Measurements from ENCODE around the gene TP53BP1.

DNA sequence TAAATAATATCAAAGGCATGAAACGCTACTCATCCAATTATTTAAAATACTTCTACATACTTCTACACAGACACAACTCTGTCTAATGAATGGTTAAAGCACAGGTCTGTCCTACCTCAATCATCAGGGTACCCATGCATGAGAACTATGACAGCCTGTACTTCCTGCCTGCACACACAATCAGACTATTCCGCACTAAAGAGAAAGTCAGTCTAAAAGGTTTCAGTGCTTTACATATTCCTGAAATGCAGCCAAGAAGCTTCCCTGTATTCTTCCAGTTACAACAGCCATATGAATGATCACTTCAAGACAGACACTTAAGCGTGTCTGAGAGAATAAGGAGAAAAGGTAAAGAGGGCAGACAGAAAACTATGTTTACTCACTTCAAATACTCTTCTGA is 63.3 kb downstream of the TP53BP1 start:
- TF ChIP-seq MEF2D (CRISPR knock-in tag; IDR thresholded peaks at IDR 0.05) (no peak), PTBP1 (IDR thresholded peaks at IDR 0.05; ENCODE audit: low read depth, low read length, poor library complexity, severe bottlenecking) (no peak), POLR2AphosphoS5 (IDR thresholded peaks at IDR 0.05; ENCODE audit: low read depth, low read length) (no peak), CTCF (CRISPR knock-in tag; IDR thresholded peaks at IDR 0.05) (no peak), ZNF24 (IDR thresholded peaks at IDR 0.05) (no peak), PBX3 (CRISPR knock-in tag; IDR thresholded peaks at IDR 0.05; ENCODE audit: borderline replicate concordance) (no peak), POLR2A (IDR thresholded peaks at IDR 0.05; ENCODE audit: insufficient read depth in 1 of 2, low read depth in 2 of 2, low read length in 2 of 2) (no peak), ZIK1 (CRISPR knock-in tag; IDR thresholded peaks at IDR 0.05; ENCODE audit: borderline replicate concordance, low read depth) (no peak), FOXA1 (IDR thresholded peaks at IDR 0.05) (no peak), FOXA1 (CRISPR knock-in tag; IDR thresholded peaks at IDR 0.05) (no peak), ZNF850 (CRISPR knock-in tag; conservative IDR thresholded peaks at IDR 0.05) (no peak)

Measured in HepG2 (cell line).